Measurements from ENCODE around the gene NMRK1. TPM values are rescaled to one million over a fixed set of nuclear protein-coding genes. Genes with fewer than 3 reads are reported as not detected.

NMRK1 gene
- total RNA-seq, 1 experiment from 2014 or later = 1.1 TPM

DNA sequence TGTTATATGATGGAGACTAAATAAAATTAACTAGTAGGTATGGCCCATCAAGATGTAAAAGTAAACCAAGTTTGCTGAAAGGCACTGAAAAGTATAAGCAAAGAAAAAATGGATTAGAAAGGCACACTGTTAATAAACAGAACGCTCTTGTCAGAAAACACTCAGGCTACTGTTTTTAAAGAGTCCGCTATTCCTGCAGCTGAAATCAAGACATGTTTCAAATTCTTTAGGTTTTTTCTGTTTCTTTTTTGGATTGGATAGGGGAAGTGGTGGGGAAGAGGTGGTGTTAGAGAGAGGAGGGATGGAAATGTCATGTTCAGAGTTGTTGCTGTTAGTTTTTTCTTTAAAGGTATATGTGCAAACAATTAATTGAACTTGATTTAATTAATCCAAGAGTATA is 17.9 kb upstream of the NMRK1 start:
- DNase-seq = no peak
- Histone ChIP-seq H3K27me3 (replicated peaks; ENCODE audit: control insufficient read depth, insufficient read depth, low read length) (no peaks in the 10 kb centered on the region), H3K9me3 (no peaks in the 10 kb centered on the region), H3K4me1 (no peaks in the 10 kb centered on the region), H3K4me3 (ENCODE audit: low read depth, low read length) (no peak overlapping the region), H3K36me3 (ENCODE audit: control insufficient read depth, insufficient read depth, low read length) (no peaks in the 10 kb centered on the region)
- CTCF ChIA-PET = no interaction called here
- Mint-ChIP-seq H3K9me3 (ENCODE audit: unreplicated experiment) (no peaks in the 10 kb centered on the region), H3K36me3 (ENCODE audit: insufficient read depth, unreplicated experiment) (no peaks in the 10 kb centered on the region), H3K27ac (ENCODE audit: unreplicated experiment) (no peak overlapping the region), H3K4me1 (ENCODE audit: low read depth, unreplicated experiment) (no peaks in the 10 kb centered on the region), H3K4me3 (ENCODE audit: unreplicated experiment) (no peak overlapping the region), H3K27me3 (ENCODE audit: insufficient read depth, unreplicated experiment) (no peaks in the 10 kb centered on the region)
- TF ChIP-seq, protein P1, sequence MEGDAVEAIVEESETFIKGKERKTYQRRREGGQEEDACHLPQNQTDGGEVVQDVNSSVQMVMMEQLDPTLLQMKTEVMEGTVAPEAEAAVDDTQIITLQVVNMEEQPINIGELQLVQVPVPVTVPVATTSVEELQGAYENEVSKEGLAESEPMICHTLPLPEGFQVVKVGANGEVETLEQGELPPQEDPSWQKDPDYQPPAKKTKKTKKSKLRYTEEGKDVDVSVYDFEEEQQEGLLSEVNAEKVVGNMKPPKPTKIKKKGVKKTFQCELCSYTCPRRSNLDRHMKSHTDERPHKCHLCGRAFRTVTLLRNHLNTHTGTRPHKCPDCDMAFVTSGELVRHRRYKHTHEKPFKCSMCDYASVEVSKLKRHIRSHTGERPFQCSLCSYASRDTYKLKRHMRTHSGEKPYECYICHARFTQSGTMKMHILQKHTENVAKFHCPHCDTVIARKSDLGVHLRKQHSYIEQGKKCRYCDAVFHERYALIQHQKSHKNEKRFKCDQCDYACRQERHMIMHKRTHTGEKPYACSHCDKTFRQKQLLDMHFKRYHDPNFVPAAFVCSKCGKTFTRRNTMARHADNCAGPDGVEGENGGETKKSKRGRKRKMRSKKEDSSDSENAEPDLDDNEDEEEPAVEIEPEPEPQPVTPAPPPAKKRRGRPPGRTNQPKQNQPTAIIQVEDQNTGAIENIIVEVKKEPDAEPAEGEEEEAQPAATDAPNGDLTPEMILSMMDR (IDR thresholded peaks at IDR 0.05; ENCODE audit: insufficient read depth in 1 of 2, low read depth in 1 of 2, low read length in 1 of 2, severe bottlenecking in 1 of 2, unreplicated experiment in 1 of 2) = no peak
- BruUV-seq (replicated peaks) = no TSS peak
- POLR2A ChIA-PET = no interaction called here
- intact Hi-C loops (cut with micrococcal nuclease; ENCODE audit: unreplicated experiment) = no loop called here

- H3K4me3 ChIP-seq (ENCODE audit: low read depth, low read length) = no peak overlapping the region
- POLR2A ChIA-PET = no interaction called here
- H3K4me1 ChIP-seq = no peaks in the 10 kb centered on the region
- TF ChIP-seq, protein P1 (IDR thresholded peaks at IDR 0.05; ENCODE audit: insufficient read depth in 1 of 2, low read depth in 1 of 2, low read length in 1 of 2, severe bottlenecking in 1 of 2, unreplicated experiment in 1 of 2) = no peak
- Mint-ChIP-seq H3K4me3 (ENCODE audit: unreplicated experiment) (no peak overlapping the region), H3K36me3 (ENCODE audit: insufficient read depth, unreplicated experiment) (no peaks in the 10 kb centered on the region), H3K27me3 (ENCODE audit: insufficient read depth, unreplicated experiment) (no peaks in the 10 kb centered on the region), H3K27ac (ENCODE audit: unreplicated experiment) (no peak overlapping the region), H3K9me3 (ENCODE audit: unreplicated experiment) (no peaks in the 10 kb centered on the region), H3K4me1 (ENCODE audit: low read depth, unreplicated experiment) (no peaks in the 10 kb centered on the region)
- no peaks in the 10 kb centered on the region for H3K36me3 ChIP-seq (ENCODE audit: control insufficient read depth, insufficient read depth, low read length)
- H3K9me3 ChIP-seq = no peaks in the 10 kb centered on the region
- intact Hi-C loops (cut with micrococcal nuclease; ENCODE audit: unreplicated experiment) = no loop called here
- H3K27me3 ChIP-seq (replicated peaks; ENCODE audit: control insufficient read depth, insufficient read depth, low read length) = no peaks in the 10 kb centered on the region
- CTCF ChIA-PET = no interaction called here
- no TSS peak for BruUV-seq (replicated peaks)
- no peak for DNase-seq
Measured at GRCh38 chr9:75105019-75105540, 17.1 kb upstream of the NMRK1 start.

GRCh38 chr9:75104607-75105006 is 16.7 kb upstream of the NMRK1 start:
- H3K36me3 ChIP-seq (ENCODE audit: control insufficient read depth, insufficient read depth, low read length) = no peaks in the 10 kb centered on the region
- DNase-seq = no peak
- no peaks in the 10 kb centered on the region for H3K4me1 ChIP-seq
- intact Hi-C loops (cut with micrococcal nuclease; ENCODE audit: unreplicated experiment) = no loop called here
- no peaks in the 10 kb centered on the region for H3K36me3 Mint-ChIP-seq (ENCODE audit: insufficient read depth, unreplicated experiment)
- ChIA-PET CTCF (no interaction called here), POLR2A (no interaction called here)
- TF ChIP-seq, protein P1 (IDR thresholded peaks at IDR 0.05; ENCODE audit: insufficient read depth in 1 of 2, low read depth in 1 of 2, low read length in 1 of 2, severe bottlenecking in 1 of 2, unreplicated experiment in 1 of 2) = no peak
- no peaks in the 10 kb centered on the region for H3K9me3 ChIP-seq
- no TSS peak for BruUV-seq (replicated peaks)
- no peaks in the 10 kb centered on the region for H3K4me1 Mint-ChIP-seq (ENCODE audit: low read depth, unreplicated experiment)
- H3K4me3 Mint-ChIP-seq (ENCODE audit: unreplicated experiment) = no peak overlapping the region
- no peaks in the 10 kb centered on the region for H3K27me3 ChIP-seq (replicated peaks; ENCODE audit: control insufficient read depth, insufficient read depth, low read length)
- H3K4me3 ChIP-seq (ENCODE audit: low read depth, low read length) = no peak overlapping the region
- no peaks in the 10 kb centered on the region for H3K9me3 Mint-ChIP-seq (ENCODE audit: unreplicated experiment)
- H3K27ac Mint-ChIP-seq (ENCODE audit: unreplicated experiment) = no peak overlapping the region
- no peaks in the 10 kb centered on the region for H3K27me3 Mint-ChIP-seq (ENCODE audit: insufficient read depth, unreplicated experiment)
